ENCODE measurements around the gene C1orf105.

GRCh38 chr1:172497230-172497629 is 76.7 kb downstream of the C1orf105 start:
- no peak for TF ChIP-seq POLR2A (IDR thresholded peaks at IDR 0.05)
- no peak for TF ChIP-seq CTCF (IDR thresholded peaks at IDR 0.05)
- TF ChIP-seq EP300 (IDR thresholded peaks at IDR 0.05; ENCODE audit: low read depth): no peak

Data from transverse colon (tissue), 3 donors.